Measurements from ENCODE around the gene AP4S1. TPM values are rescaled to one million over a fixed set of nuclear protein-coding genes. Genes with fewer than 3 reads are reported as not detected.
A peak's percentile ranks its signal among the peaks of the same experiment; 100 is the strongest.
"Not testable (repeated sequence)": the region's sequence is repeated elsewhere in the genome, so short reads cannot be mapped to it uniquely, and the experiment has no call there.

AP4S1 gene
- total RNA-seq, 2 donors from 2014 or later = 8.6 to 13.7 TPM

DNA sequence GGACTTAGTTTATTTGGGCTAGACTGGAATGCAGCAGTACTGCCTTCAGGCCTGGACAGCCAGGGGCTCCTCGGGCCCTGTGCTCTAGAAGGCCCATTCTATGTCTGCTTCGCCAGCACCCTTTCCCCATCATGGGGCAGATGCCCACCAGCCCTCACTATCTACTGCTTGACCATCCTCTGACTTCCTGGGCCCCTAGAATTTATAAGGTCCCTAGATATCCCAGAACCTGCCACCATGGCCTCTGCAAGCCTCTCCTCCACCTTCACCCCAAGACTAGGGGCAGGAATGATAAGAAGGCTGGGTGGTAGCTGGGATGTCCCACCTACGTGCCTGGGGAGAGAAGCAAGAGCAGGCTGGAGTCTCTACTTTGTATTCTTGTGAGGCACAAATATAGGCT, 59.6 kb downstream of the AP4S1 start:
- WGBS, 2 donors = 90 to 93% methylated on average over 3 of the region's 3 CpGs
- Histone ChIP-seq H3K9me3 (no peaks in the 10 kb centered on the region), H3K36me3 (replicated peaks in 1 of 2; ENCODE audit: insufficient read depth in 1 of 2, low read depth in 2 of 2) (no peaks in the 10 kb centered on the region), H3K27ac (no peak overlapping the region), H3K4me3 (no peak overlapping the region), H3K4me1 (peaks cover 1% of the 10 kb centered on the region), H3K27me3 (no peaks in the 10 kb centered on the region)
- DNase-seq (no peak), ATAC-seq (no peak)
- TF ChIP-seq, protein P1, sequence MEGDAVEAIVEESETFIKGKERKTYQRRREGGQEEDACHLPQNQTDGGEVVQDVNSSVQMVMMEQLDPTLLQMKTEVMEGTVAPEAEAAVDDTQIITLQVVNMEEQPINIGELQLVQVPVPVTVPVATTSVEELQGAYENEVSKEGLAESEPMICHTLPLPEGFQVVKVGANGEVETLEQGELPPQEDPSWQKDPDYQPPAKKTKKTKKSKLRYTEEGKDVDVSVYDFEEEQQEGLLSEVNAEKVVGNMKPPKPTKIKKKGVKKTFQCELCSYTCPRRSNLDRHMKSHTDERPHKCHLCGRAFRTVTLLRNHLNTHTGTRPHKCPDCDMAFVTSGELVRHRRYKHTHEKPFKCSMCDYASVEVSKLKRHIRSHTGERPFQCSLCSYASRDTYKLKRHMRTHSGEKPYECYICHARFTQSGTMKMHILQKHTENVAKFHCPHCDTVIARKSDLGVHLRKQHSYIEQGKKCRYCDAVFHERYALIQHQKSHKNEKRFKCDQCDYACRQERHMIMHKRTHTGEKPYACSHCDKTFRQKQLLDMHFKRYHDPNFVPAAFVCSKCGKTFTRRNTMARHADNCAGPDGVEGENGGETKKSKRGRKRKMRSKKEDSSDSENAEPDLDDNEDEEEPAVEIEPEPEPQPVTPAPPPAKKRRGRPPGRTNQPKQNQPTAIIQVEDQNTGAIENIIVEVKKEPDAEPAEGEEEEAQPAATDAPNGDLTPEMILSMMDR (IDR thresholded peaks at IDR 0.05) = no peak
- TF ChIP-seq POLR2A (IDR thresholded peaks at IDR 0.05) = no peak
- intact Hi-C loops (cut with DNase I) = loop anchor here (10.0 kb wide), 1 partner anchor 110 kb away; no protein-coding TSS in a partner anchor

DNA sequence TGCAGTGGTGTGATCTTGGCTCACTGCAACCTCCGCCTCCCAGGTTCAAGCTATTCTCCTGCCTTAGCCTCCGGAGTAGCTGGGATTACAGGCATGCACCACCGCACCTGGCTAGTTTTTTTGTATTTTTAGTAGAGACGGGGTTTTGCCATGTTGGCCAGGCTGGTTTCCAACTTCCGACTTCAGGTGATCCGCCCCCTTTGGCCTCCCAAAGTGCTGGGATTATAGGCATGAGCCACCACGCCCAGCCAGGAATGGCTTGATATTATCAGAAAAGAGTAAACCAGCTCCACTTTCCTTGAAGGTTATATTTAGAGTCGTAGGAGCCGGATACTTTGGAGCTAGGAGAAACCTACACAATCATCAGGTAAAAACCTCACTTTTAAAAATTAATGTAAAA, 61.0 kb downstream of the AP4S1 start:
- not testable (repeated sequence) for ATAC-seq; H3K4me3 ChIP-seq; H3K27me3 ChIP-seq; H3K27ac ChIP-seq; H3K36me3 ChIP-seq (replicated peaks in 1 of 2; ENCODE audit: insufficient read depth in 1 of 2, low read depth in 2 of 2); H3K9me3 ChIP-seq
- peak in 3 of 4 donors; percentile 18 to 55 (median 37) for DNase-seq
- H3K4me1 ChIP-seq = peaks cover 15% of the 10 kb centered on the region
- WGBS, 2 donors = 56 to 71% methylated on average over 9 of the region's 9 CpGs
- intact Hi-C loops (cut with DNase I) = loop anchor here (10.0 kb wide), 1 partner anchor 112 kb away; no protein-coding TSS in a partner anchor

GRCh38 chr14:31090883-31091764, 65.7 kb downstream of the AP4S1 start:
- H3K27me3 ChIP-seq = no peaks in the 10 kb centered on the region
- peak overlapping the region; percentile 30 to 79 (median 66) for H3K27ac ChIP-seq
- DNase-seq (peak; percentile 24 to 81 (median 56)), ATAC-seq (peak; percentile 94)
- peaks cover 27% of the 10 kb centered on the region for H3K4me1 ChIP-seq
- no peak overlapping the region for H3K4me3 ChIP-seq
- TF ChIP-seq, protein P1 (IDR thresholded peaks at IDR 0.05) = no peak
- TF ChIP-seq POLR2A (IDR thresholded peaks at IDR 0.05) = no peak
- intact Hi-C loops (cut with DNase I) = no loop called here
- no peaks in the 10 kb centered on the region for H3K36me3 ChIP-seq (replicated peaks in 1 of 2; ENCODE audit: insufficient read depth in 1 of 2, low read depth in 2 of 2)
- H3K9me3 ChIP-seq = no peaks in the 10 kb centered on the region
- 28 to 35% methylated on average over 5 of the region's 5 CpGs for WGBS, 2 donors

- Histone ChIP-seq H3K27me3 (no peaks in the 10 kb centered on the region), H3K36me3 (replicated peaks in 1 of 2; ENCODE audit: insufficient read depth in 1 of 2, low read depth in 2 of 2) (no peaks in the 10 kb centered on the region), H3K4me3 (no peak overlapping the region), H3K4me1 (peaks cover 27% of the 10 kb centered on the region), H3K27ac (peak overlapping the region in 2 of 4 donors; percentile 77 to 79), H3K9me3 (no peaks in the 10 kb centered on the region)
- WGBS, 2 donors = 35 to 68% methylated on average over 2 of the region's 2 CpGs
- ATAC-seq (no peak), DNase-seq (no peak)
- no peak for TF ChIP-seq POLR2A (IDR thresholded peaks at IDR 0.05)
- intact Hi-C loops (cut with DNase I) = no loop called here
Observed at GRCh38 chr14:31092160-31092708, 66.8 kb downstream of the AP4S1 start.

DNA sequence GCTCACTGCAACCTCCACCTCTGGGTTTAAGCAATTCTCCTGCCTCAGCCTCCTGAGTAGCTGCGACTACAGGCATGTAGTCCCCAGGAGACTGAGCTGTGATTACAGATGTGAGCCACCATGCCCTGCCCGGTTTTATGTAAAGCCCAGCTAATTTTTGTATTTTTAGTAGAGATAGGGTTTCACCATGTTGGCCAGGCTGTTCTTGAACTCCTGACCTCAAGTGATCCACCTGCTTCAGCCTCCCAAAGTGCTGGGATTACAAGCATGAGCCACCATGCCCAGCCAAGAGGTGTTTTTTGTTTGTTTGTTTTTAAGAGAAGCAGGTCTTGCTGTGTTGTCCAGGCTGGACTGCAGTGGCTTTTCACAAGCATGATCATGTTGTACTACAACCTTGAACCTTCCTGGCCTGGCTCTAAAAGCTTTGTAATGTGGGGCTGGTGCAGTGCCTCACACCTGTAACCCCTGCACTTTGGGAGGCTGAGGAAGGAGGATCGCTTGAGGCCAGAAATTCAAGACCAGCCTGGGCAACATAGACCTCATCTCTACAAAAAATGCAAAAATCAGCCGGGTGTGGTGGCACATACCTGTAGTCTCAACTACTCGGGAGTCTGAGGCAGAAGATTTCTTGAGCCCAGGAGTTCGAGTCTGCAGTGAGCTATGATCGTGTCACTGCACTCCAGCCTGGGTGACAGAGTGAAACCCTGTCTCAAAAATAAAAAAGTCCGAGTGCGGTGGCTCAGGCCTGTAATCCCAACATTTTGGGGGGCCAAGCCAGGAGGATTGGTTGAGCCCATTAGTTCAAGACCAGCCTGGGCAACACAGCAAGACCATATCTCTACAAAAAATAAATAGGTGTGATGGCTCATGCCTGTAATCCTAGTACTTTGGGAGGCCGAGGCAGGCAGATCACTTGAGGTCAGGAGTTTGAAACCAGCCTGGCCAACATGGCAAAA, 68.7 kb downstream of the AP4S1 start:
- H3K4me3 ChIP-seq; H3K9me3 ChIP-seq; H3K27ac ChIP-seq; H3K27me3 ChIP-seq; intact Hi-C loops (cut with DNase I); ATAC-seq; DNase-seq; H3K36me3 ChIP-seq (replicated peaks in 1 of 2; ENCODE audit: insufficient read depth in 1 of 2, low read depth in 2 of 2): not testable (repeated sequence)
- H3K4me1 ChIP-seq = peaks cover 27% of the 10 kb centered on the region
- WGBS, 2 donors = 92 to 96% methylated on average over 9 to 10 of the region's 10 CpGs

DNA sequence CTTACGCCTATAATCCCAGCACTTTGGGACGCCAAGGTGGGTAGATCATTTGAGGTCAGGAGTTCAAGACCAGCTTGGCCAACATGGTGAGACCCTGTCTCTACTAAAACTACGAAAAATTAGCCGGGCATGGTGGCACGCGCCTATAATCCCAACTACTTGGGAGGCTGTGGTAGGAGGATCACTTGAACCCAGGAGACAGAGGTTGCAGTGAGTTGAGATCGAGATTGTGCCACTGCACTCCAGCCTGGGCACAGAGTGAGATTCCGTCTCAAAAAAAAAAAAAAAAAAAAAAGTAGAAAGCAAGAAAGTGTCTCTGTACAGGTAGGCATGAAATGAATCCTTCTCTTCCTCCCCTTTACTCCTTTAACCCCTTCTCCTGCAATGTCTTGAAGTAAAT, 70.4 kb downstream of the AP4S1 start:
- H3K27ac ChIP-seq; intact Hi-C loops (cut with DNase I); H3K9me3 ChIP-seq; DNase-seq; H3K4me3 ChIP-seq; H3K27me3 ChIP-seq; ATAC-seq: not testable (repeated sequence)
- H3K4me1 ChIP-seq = peaks cover 18% of the 10 kb centered on the region
- peaks cover 5 to 16% of the 10 kb centered on the region in 2 donors for H3K36me3 ChIP-seq (replicated peaks in 1 of 2; ENCODE audit: insufficient read depth in 1 of 2, low read depth in 2 of 2)
- 94 to 97% methylated on average over 8 of the region's 8 CpGs for WGBS, 2 donors
